HG03280 (cell line): ENCODE data around the gene AQP2.
A peak's percentile ranks its signal among the peaks of the same experiment; 100 is the strongest.

Source experiments
- ATAC-seq: cut with Tn5 transposase; IDR thresholded peaks from one replicate; pipeline ENCODE4 v1.9.1; 2021; ENCODE audit warnings: mild to moderate bottlenecking, moderate library complexity; ENCODE audit not compliant: unreplicated experiment

Gene AQP2

DNA sequence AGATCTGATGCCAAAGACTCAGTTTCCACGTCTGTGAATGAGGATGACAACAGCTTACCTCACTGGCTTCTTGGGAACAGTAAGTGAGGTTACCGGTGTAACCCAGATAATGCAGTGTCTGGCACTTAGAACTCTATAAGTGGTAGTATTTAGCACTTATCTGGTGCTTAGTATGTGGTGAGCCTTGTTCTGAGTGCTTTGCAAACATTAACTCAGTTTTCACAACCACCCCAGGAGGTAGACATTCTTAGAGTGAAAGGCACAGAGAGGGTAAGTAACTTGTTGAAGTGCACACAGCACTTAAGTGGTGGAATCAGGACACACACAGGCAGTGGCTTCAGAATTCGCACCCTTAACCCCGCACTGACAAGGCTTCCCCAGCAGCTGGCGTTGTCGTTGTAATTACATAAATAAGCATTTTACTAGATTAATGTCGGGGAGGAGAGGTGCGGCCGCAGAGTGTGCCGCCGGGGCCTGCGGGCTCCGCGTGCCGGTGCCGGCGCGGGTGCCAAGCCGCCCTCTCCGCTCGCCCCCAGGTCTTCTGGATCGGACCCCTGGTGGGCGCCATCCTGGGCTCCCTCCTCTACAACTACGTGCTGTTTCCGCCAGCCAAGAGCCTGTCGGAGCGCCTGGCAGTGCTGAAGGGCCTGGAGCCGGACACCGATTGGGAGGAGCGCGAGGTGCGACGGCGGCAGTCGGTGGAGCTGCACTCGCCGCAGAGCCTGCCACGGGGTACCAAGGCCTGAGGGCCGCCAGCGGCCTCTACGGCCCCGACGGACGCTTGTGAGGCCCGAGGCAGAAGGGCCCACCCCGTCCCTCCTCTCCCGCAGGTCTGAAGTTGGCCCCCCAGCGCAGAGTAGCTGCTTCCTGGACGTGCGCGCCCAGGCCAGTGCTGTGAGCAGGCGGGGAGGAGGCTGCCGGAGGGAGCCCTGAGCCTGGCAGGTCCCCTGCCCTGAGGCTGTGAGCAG is 4.6 kb downstream of the AQP2 start:
- ATAC-seq = no peak

DNA sequence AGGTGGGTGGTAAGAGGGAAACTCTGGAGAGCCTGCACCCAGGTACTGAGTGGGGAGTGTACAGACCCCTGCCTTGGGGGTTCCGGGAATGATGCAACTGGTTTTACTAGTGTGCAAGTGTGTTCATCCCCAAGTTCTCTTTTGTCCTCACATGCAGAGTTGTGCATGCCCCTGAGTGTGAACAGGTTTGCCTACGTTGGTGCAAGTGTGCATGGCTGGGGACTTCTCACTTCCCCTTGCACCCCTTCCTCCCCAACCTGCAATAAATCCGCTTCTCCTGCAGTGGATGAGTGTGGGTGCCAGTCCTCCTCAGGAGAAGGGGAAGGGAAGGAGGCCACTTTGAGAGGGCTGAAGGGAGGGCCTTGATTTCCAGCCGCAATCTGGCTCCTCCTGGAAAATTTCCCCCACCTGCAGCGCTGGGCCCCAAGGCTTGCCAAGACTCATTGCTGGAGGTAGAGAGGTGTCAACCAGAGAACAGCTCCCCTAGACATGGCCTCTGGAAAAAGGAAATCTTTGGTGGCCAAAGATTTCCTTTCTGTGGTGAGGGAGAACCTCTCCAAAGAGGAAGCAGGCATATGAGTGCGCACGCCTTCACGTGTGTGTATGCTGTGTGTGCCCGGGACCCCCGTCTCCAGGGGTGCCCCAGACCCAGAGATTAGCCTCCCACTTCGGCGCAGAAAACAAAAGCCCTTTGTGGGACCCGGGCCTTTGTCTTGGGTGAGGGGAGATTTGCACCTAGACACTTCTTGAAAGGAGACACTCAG is 5.5 kb downstream of the AQP2 start:
- no peak for ATAC-seq

DNA sequence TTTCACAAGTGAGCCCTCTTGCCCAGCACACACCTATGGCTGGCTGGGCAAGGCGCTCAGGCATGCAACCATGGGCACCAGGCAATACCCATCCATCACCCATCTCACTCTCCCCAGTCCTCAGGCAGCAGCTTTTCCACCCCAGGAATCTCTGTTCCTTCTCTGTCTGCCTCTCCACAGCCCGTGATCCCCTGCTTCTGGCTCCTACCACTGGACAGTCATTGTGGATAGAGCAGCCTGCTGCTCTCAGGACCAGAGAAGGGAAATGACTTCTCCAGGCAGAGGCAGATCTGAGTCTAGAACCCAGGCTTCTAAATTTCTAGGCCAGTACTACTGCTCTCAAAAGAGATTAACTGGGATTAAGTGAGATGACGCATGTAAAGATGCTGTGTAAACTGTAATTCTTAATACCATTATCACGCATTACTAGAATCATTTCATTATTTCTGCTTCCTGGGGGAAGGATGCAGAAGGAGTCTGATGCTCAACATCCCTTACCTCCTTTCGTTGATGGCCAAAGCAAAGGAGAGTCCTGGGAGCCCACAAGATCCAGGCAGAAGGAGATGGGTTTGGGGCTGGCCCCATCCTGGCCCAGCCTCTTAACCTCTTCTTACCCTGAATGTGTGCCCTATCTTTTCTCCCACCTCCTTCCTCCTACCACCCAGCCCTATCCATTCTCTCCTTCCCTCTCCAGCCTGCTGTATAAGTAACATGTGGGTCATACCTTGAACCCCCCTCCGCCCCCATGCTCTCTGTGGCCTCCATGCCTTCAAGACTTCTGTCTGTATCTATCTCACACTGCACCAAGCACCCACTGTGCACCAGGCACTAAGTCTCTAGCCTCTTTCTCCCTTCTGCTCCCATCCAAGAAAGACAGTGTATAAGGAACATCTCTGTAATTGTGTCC is 6.4 kb downstream of the AQP2 start:
- ATAC-seq = no peak

DNA sequence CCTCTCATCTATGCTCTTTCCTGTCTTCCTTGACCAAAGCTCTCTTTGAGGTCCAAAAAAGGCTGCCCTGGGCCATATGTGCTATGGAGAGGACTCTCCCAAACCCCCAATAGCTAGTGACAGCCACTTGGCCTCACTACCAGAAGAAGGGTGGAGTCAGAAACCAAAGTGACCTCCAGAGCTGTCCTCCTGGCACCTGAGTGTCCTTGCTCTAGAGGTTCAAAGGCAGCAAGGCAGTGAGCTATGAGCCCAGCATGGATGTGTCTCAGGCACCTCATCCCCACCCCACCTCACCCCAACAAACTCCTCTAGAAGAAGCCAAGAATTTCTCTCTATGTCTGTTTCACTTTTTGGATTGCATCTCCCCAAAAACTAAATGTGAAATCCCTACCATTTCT is 7.0 kb downstream of the AQP2 start:
- no peak for ATAC-seq

DNA sequence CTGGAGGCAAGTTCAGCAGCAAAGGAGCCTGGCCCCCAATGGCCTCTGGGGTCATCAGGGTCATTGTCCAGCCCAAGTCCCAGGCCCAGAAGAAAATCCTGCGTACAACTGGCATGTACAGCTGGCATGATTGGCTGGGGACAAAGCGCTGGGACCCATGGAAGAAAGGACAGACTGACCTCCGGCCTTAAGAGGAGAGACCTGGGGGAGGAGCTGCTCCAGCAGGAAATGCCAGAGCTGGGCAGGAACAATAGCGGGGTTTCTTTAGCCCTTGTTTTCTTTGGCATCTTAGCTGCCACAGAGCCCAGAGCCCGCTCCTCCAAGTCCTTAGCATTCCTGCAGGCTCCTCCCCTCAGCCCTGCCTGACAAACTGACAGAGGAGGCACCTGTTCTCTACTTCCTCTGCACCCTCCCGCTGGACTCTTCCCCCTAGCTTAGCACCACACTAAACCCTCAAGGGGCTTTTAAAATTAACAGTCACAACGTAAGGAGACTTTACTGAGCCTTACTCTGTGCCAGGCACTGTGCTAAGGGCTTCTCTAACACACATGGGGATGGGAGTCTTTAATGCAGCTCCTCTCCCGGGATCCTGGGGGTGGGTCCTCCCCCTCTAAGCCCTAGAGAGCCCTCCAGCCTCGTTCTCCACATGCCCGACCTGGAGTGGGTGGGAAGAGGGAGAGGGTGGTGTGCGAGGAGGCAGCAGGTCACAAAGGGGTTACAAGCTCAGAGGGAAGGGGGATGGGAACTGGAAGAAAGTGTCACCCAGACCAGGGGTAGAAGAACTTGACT is 9.3 kb downstream of the AQP2 start:
- no peak for ATAC-seq

DNA sequence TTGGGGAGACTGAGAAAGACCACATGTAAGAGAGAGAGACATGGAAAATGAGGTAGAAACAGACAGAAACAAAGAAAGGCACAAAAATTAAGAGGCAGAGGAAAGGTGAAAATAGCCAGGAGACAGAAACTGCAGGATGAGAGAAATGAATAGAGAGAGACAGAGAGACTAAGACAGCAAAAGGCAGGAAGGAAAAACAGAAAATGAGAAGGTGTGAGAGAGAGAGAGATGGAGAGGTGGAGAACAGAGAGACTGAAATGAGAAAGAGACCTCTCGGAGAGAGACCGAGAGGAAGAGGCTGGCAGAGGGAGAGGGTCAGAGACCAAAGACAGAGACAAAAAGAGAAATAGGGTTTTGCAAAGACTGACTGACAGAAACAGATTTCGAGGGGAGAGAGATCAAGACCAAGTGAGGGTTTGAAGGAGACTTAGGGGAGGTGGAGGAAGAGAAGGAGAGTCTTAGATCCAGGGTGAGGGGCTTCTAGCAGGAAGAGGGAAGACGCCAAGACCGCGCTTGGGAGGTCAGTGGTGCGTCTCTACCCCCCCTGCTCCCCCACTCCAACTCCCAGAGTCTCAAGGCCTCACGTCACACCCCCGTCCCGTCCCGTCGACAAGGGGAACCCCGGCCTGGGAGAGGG is 10.1 kb downstream of the AQP2 start:
- no peak for ATAC-seq

DNA sequence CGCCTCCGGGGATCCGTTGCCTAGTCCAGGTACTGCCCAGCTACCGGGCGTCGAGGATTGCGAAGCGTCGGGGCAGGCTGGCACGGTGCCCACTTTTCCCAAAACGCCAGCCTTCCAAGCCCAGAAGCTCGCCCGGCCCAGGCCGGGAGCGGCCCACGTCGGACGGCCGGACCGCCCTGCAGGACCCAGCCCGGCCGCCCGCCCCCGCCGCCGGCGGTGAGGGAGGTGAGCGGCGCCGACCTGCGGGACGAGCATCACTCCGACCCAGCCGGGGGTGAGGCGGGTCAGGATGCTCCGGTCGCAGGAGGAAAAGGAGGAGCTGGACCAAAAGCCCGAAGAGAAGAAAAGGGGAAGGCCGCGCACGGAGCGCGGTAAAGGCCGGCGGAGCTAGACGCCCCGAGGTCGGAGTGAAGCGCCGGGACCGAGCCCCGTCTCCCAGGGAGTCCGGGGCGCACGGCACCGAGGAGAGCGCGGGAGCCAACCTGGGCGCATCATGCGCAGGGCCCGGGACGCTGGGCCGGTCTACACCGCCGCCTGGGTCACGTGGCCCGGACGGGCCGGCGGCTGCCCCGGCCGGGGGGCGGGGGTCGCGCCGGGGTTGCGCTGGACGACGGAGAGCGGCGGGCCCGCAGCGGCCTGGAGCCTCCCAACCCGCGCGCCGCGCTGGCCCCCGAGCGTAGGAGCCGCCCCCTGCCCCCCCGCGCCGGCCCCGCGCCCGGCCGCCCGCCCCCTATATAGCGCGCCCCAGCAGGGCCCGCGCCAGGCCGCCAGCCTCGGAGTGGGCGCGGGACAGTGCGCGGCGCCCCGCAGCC is 10.8 kb downstream of the AQP2 start, which contains the start of gene AQP5:
Gene AQP5, plus strand, starts transcription at position 762 of the 812 bp plus-strand sequence. CDS start 146 bp downstream, outside the sequence.
- ATAC-seq = no peak

DNA sequence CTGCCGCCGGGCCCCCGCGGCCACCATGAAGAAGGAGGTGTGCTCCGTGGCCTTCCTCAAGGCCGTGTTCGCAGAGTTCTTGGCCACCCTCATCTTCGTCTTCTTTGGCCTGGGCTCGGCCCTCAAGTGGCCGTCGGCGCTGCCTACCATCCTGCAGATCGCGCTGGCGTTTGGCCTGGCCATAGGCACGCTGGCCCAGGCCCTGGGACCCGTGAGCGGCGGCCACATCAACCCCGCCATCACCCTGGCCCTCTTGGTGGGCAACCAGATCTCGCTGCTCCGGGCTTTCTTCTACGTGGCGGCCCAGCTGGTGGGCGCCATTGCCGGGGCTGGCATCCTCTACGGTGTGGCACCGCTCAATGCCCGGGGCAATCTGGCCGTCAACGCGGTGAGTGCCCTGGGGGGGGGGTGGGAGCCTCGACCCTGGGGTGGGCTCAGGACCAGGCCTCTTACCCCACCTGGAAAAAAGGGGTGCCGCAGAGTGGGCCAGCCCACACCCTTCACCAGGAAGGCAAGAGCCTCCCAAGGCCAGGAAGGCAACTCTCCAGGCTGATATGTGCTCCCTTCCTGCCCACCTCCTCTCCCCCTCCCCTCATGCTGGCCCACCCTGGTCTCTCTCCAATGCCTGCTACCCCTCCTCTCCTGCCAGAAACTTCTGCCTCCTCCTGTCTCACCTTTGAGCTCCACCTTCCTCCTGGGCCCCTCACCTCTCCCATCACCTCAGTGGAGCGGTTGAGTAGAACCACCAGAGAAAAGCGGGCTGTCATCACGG is 11.6 kb downstream of the AQP2 start:
- ATAC-seq = no peak

DNA sequence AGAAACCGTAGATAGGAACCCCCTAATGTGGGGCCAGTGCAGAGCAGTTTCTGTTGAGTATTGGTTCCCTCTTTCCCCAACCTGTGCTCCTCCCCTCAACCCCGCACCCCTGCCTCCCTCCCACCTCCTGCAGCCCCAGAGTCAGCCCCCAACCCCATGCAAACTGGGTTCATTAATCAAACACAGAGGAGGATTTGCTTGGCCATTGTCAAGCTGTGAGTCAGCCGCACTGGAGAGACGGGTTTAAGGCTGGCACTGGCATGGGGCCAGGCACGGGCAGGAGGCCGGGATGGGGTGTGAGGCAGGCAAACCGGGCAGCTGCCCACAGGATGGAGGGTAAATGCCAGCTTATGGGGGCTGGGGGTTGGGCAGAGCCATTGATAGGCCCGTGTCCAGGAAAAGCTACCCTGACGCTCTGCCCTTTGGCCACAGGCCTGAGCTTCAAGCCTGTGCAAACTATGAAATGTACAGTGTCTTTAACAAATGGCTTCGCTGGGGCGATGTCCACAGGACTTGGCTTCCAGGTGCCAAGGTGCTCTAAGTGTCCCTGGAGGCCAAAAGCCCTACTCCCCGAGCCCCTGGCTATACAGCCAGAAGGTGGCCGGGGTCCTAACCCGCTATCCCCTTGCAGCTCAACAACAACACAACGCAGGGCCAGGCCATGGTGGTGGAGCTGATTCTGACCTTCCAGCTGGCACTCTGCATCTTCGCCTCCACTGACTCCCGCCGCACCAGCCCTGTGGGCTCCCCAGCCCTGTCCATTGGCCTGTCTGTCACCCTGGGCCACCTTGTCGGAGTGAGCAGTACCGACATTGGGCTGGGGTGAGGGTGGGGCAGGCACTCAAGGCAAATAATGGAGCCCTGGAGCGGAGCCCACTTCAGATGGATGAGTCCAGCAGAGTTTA is 12.6 kb downstream of the AQP2 start:
- ATAC-seq = no peak

DNA sequence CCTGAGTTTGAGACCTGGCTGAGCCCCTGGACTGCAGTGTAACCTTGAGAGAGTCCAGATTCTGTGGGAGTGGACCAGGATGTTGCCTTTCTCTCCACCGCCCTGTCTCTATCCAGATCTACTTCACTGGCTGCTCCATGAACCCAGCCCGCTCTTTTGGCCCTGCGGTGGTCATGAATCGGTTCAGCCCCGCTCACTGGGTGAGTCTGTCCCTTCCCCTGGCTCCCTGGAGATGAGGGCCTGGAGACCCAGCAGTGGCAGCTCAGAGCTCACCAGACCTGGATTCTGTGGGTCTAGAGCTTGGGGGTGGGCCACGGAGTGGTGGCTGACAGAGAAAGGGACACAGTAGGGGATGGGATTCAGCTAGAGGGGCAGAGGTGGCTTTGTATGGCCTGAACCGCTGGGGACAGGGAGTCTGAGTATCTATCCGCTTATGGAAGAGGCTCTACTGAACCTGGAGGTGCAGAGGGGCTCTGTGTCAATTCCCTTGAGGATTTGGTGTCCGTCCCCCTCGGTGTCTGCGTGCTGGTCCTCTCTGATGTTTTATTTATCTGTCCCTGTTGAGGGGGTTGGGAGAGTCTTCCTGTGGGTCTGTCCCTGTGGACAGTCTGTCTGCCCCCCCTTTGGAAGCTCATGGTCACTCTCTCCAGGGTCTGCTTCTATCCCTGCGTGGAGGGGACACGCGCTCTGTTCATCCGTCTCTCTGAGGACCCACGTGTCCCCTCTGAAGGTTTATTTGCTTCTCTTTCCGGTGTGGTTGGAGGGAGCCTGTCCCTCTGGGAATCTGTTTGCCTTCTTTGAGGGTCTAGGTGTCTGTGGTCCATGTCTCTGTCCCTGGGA is 13.7 kb downstream of the AQP2 start:
- ATAC-seq = no peak

DNA sequence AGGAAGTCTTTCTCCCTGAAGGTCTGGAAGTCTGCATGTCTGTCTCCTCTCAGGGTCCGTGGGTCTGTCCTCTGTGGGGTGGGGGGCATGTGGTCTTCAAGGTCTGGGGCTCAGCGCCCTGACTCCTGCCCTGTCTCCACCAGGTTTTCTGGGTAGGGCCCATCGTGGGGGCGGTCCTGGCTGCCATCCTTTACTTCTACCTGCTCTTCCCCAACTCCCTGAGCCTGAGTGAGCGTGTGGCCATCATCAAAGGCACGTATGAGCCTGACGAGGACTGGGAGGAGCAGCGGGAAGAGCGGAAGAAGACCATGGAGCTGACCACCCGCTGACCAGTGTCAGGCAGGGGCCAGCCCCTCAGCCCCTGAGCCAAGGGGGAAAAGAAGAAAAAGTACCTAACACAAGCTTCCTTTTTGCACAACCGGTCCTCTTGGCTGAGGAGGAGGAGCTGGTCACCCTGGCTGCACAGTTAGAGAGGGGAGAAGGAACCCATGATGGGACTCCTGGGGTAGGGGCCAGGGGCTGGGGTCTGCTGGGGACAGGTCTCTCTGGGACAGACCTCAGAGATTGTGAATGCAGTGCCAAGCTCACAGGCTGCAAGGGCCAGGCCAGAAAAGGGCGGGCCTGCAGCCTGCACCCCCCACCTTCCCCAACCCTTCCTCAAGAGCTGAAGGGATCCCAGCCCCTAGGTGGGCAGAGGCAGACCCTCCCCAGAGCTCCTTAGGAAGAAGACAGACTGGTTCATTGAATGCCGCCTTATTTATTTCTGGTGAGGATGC is 14.5 kb downstream of the AQP2 start:
- no peak for ATAC-seq

DNA sequence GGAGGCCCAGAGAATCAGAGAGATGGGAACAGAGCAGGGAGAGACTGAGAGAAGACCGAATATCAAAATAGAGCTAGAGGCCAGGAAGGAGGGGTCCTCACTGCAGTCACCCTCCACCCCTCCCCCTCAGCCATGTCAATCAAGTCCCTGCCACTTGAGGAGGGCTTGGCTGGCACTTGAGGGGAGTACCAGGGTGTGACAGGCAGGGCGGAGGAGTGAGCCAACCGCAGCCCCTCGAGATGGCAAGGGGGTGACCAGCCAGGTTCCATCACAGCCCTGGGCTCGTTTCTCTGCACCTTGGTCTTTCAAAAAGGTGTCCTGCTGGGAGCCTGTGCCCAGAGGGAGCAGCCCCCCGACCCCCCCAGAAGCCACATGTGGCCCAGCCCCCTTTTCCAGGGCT is 15.3 kb downstream of the AQP2 start:
- ATAC-seq = no peak

DNA sequence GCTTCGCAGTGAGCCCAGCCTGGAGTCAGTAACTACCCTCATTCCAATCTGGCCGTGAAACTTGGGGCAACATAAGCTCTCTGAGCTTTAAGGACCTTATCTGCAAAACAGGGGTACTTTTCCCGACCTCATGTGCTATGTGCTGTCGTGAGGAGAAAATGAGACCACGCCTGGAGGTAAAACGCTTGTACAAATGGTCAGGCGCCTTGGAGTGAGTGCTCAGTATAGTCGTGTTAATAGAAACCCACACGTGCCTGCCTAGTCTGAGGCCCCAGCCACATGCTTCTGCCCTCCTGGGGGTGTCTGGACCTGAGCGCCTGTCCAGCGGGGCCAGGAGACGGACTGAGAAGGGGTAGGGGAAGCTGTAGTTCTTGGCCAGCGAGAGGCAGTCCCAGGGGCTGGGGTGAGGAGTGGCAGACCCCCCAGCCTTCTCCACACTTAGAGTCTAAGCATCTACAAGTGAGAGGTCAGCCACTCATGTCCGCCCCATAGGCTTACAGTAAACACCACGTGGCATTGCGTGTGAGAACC is 16.0 kb downstream of the AQP2 start:
- ATAC-seq = no peak

DNA sequence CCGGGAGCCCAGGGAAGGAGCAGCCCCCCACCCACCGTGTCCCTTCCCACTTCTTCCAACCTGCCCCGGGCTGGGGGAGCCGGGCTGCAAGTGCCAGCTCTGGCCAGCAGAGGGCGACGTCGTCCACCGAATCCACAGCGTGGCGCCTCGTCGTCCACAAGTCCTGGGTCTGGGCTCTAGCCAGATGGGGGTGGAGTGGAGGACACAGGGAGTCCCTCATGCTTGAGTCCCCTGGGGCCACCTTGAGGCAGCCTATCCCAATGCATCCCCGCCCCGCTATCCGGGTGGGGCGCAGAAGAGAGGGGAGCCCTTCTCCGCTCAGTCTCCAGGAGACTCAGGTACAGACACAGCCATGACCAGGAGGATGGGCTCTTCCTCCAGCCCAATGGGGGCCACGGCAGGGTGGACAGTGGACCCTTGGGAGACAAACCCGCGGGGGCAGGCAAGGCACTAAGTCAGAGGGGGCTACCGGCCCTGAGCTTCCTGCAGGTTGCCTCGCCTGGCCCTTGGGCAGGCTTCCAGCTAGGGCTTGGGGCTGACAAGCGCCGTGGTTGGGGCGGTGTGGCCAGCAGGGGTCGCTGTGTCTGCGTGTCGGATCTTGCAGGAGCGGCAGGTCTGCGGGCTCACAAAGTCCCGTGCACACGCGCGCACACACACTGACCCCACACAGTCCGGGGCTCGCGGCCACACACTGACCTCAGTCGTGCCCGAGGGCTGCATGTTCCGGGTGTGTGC is 16.7 kb downstream of the AQP2 start:
- peak; percentile 68 for ATAC-seq
